A673 (cell line): ENCODE results near the gene GLCE. TPM values are rescaled to one million over a fixed set of nuclear protein-coding genes. Genes with fewer than 3 reads are reported as not detected.

Experiments
- BruUV-seq: library from RNA; stranded (reverse); fragments of 400-500 nt; replicated peaks from 2 replicates; lab custom pipeline; 2021; lab: Mats Ljungman, UMichigan
- CTCF ChIA-PET: fragments of 300-600 bp; sonication (Branson Sonifier 250); formaldehyde crosslinking; loops from one replicate; lab custom pipeline; 2022; ENCODE audit warnings: antibody characterized with exemption; lab: Charles Lee
- POLR2A ChIA-PET: fragments of 300-600 bp; sonication (Branson Sonifier 250); formaldehyde crosslinking; loops from one replicate; lab custom pipeline; 2022; ENCODE audit warnings: antibody characterized with exemption; ENCODE audit not compliant: low non-redundant PET; lab: Charles Lee
- DNase-seq: peaks from one replicate; pipeline ENCODE4 v3.0.0-alpha.2; 2015; ENCODE audit warnings: low spot score
- H3K27ac ChIP-seq: fragments of 200-600 bp; sonication (generic); 2 replicates; pipeline ENCODE4 v1.5.1; 2016; ENCODE audit warnings: mixed run types, low read depth, mild to moderate bottlenecking, mixed read lengths, antibody characterized with exemption, low read length; ENCODE audit not compliant: poor library complexity, severe bottlenecking
- H3K27me3 ChIP-seq: fragments of 200-600 bp; sonication (generic); replicated peaks from 2 replicates; pipeline ENCODE4 v1.6.1; 2017; ENCODE audit warnings: mixed run types, low read depth, mild to moderate bottlenecking, mixed read lengths, antibody characterized with exemption, low read length; ENCODE audit not compliant: insufficient read depth, poor library complexity
- H3K36me3 ChIP-seq: fragments of 200-600 bp; sonication (generic); 2 replicates; pipeline ENCODE4 v1.6.1; 2016; ENCODE audit warnings: mixed run types, mild to moderate bottlenecking, mixed read lengths, antibody characterized with exemption, low read length; ENCODE audit not compliant: insufficient read depth, poor library complexity, severe bottlenecking
- H3K4me1 ChIP-seq: fragments of 200-600 bp; sonication (generic); 2 replicates; pipeline ENCODE4 v1.6.1; 2017; ENCODE audit warnings: mixed run types, mild to moderate bottlenecking, mixed read lengths, antibody characterized with exemption, low read length; ENCODE audit not compliant: insufficient read depth, poor library complexity, severe bottlenecking
- H3K4me3 ChIP-seq: fragments of 200-600 bp; sonication (generic); 2 replicates; pipeline ENCODE4 v1.5.1; 2016; ENCODE audit warnings: low read depth, mixed run types, mild to moderate bottlenecking, mixed read lengths, low read length; ENCODE audit not compliant: poor library complexity, severe bottlenecking
- H3K9me3 ChIP-seq: fragments of 200-600 bp; sonication (generic); 2 replicates; pipeline ENCODE4 v1.6.1; 2016; ENCODE audit warnings: mixed run types, low read depth, mild to moderate bottlenecking, mixed read lengths, antibody characterized with exemption, low read length; ENCODE audit not compliant: poor library complexity, severe bottlenecking
- EZH2 ChIP-seq: fragments of 200-600 bp; sonication (generic); IDR thresholded peaks from 2 replicates; pipeline ENCODE4 v1.6.1; 2017; ENCODE audit warnings: borderline replicate concordance, low read depth, mild to moderate bottlenecking, mixed read lengths, antibody characterized with exemption, low read length; ENCODE audit not compliant: poor library complexity, severe bottlenecking
- intact Hi-C: fragments of 100-400 bp; cut with micrococcal nuclease; formaldehyde crosslinking; loops from one replicate; pipeline ENCODE4 v1.10.0; 2022; ENCODE audit not compliant: unreplicated experiment
- total RNA-seq: library from RNA; stranded (reverse); gene quantifications from 2 replicates; pipeline ENCODE4 v1.2.3, GENCODE V29; 2021
- TF ChIP-seq, protein P1 (sequence below): fragments of 300-800, 200-600 bp; sonication (generic); conservative IDR thresholded peaks from 2 replicates; pipeline ENCODE4 v1.5.1; 2017; ENCODE audit warnings: low read depth, mild to moderate bottlenecking, antibody characterized with exemption, low read length, moderate library complexity, mixed read lengths

Gene GLCE
- total RNA-seq, 1 experiment from 2014 or later: 44.6 TPM

GRCh38 chr15:69277316-69277715 is 116.9 kb downstream of the GLCE start:
- POLR2A ChIA-PET: no interaction called here
- no peaks in the 10 kb centered on the region for H3K36me3 ChIP-seq
- DNase-seq: no peak
- H3K4me3 ChIP-seq: no peak overlapping the region
- H3K27me3 ChIP-seq: no peaks in the 10 kb centered on the region
- no peak for TF ChIP-seq EZH2
- TF ChIP-seq, protein P1, sequence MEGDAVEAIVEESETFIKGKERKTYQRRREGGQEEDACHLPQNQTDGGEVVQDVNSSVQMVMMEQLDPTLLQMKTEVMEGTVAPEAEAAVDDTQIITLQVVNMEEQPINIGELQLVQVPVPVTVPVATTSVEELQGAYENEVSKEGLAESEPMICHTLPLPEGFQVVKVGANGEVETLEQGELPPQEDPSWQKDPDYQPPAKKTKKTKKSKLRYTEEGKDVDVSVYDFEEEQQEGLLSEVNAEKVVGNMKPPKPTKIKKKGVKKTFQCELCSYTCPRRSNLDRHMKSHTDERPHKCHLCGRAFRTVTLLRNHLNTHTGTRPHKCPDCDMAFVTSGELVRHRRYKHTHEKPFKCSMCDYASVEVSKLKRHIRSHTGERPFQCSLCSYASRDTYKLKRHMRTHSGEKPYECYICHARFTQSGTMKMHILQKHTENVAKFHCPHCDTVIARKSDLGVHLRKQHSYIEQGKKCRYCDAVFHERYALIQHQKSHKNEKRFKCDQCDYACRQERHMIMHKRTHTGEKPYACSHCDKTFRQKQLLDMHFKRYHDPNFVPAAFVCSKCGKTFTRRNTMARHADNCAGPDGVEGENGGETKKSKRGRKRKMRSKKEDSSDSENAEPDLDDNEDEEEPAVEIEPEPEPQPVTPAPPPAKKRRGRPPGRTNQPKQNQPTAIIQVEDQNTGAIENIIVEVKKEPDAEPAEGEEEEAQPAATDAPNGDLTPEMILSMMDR: no peak
- BruUV-seq: no TSS peak
- no peak overlapping the region for H3K27ac ChIP-seq
- no peaks in the 10 kb centered on the region for H3K9me3 ChIP-seq
- intact Hi-C loops: loop anchor here (10.0 kb wide), 1 partner anchor 117 kb away; no protein-coding TSS in a partner anchor
- peaks cover 40% of the 10 kb centered on the region for H3K4me1 ChIP-seq
- CTCF ChIA-PET: no interaction called here

- Histone ChIP-seq H3K27ac (no peak overlapping the region), H3K4me3 (no peak overlapping the region), H3K9me3 (no peaks in the 10 kb centered on the region), H3K36me3 (no peaks in the 10 kb centered on the region), H3K27me3 (no peaks in the 10 kb centered on the region), H3K4me1 (peaks cover 37% of the 10 kb centered on the region)
- intact Hi-C loops: loop anchor here (10.0 kb wide), 1 partner anchor 115 kb away; no protein-coding TSS in a partner anchor
- ChIA-PET CTCF (no interaction called here), POLR2A (no interaction called here)
- DNase-seq: no peak
- BruUV-seq: no TSS peak
- TF ChIP-seq EZH2: no peak
- TF ChIP-seq, protein P1: no peak
Observed at GRCh38 chr15:69279636-69280035, 119.2 kb downstream of the GLCE start.

GRCh38 chr15:69280783-69281182 is 120.3 kb downstream of the GLCE start:
- ChIA-PET POLR2A (no interaction called here), CTCF (no interaction called here)
- no peak for DNase-seq
- Histone ChIP-seq H3K4me3 (no peak overlapping the region), H3K9me3 (no peaks in the 10 kb centered on the region), H3K27ac (no peak overlapping the region), H3K4me1 (peaks cover 26% of the 10 kb centered on the region), H3K27me3 (no peaks in the 10 kb centered on the region), H3K36me3 (no peaks in the 10 kb centered on the region)
- intact Hi-C loops: no loop called here
- no peak for TF ChIP-seq EZH2
- TF ChIP-seq, protein P1: no peak
- BruUV-seq: no TSS peak
